Progenitor cell of endocrine pancreas (in vitro differentiated cells): ENCODE measurements around the gene TCOF1. TPM values are rescaled to one million over a fixed set of nuclear protein-coding genes. Genes with fewer than 3 reads are reported as not detected.

ENCODE experiments used
- DNase-seq: peaks from one replicate; pipeline ENCODE4 v3.0.0; 2021; ENCODE audit warnings: low spot score; ENCODE audit not compliant: unreplicated experiment
- H3K27ac Mint-ChIP-seq: 2 replicates; pipeline ENCODE4 v1.8.0; 2021; ENCODE audit warnings: mild to moderate bottlenecking, moderate library complexity, mixed read lengths
- H3K27me3 Mint-ChIP-seq: 2 replicates; pipeline ENCODE4 v1.8.0; 2021; ENCODE audit warnings: mixed read lengths
- H3K36me3 Mint-ChIP-seq: 2 replicates; pipeline ENCODE4 v1.8.0; 2022; ENCODE audit warnings: mixed read lengths; ENCODE audit not compliant: insufficient read depth
- H3K4me1 Mint-ChIP-seq: 2 replicates; pipeline ENCODE4 v1.8.0; 2021; ENCODE audit warnings: low read depth, mixed read lengths
- H3K4me3 Mint-ChIP-seq: 2 replicates; pipeline ENCODE4 v1.8.0; 2021; ENCODE audit warnings: low read depth, mild to moderate bottlenecking, moderate library complexity, mixed read lengths
- H3K9me3 Mint-ChIP-seq: 2 replicates; pipeline ENCODE4 v1.8.0; 2021; ENCODE audit warnings: low read depth, mixed read lengths
- total RNA-seq: library from RNA; stranded (reverse); gene quantifications from 2 replicates; pipeline ENCODE4 v1.2.1, GENCODE V29; 2021
- TF ChIP-seq, protein P1 (sequence below): fragments of 200-600 bp; sonication (generic); IDR thresholded peaks from one replicate; pipeline ENCODE4 v1.5.0; 2021; ENCODE audit warnings: antibody characterized with exemption, mild to moderate bottlenecking; ENCODE audit not compliant: unreplicated experiment

The TCOF1 gene
- total RNA-seq, 1 donor from 2014 or later = 58.9 TPM

DNA sequence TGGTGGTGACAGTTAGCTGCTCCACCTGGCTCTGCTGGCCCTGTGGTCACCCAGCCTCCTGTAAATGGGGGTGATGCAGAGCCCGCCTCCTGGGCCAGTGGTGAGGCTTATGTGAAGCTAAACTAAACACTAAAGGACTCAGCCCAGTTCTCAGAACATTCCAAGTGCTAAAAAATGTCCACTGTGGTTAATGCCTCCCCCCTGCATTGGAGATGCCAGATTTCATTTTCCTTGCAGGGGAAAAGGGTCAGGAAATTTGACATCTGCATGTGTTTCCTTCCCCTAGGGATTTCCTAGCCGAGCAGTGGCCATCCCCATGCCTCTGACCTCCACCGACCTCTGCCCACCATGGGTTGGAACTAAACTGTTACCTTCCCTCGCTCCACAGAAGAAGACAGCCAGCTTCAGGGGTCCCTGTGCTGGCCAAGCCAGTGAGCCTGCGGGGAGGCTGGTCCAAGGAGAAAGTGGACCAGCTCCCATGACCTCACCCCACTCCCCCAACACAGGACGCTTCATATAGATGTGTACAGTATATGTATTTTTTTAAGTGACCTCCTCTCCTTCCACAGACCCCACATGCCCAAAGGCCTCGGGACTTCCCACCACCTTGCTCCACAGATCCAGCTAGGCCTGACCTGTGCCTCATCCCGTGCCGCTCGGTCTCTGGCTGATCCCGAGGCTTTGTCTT lies 42.2 kb downstream of the TCOF1 start:
- peaks cover 13% of the 10 kb centered on the region for H3K36me3 Mint-ChIP-seq
- DNase-seq = no peak
- H3K9me3 Mint-ChIP-seq = no peaks in the 10 kb centered on the region
- TF ChIP-seq, protein P1, sequence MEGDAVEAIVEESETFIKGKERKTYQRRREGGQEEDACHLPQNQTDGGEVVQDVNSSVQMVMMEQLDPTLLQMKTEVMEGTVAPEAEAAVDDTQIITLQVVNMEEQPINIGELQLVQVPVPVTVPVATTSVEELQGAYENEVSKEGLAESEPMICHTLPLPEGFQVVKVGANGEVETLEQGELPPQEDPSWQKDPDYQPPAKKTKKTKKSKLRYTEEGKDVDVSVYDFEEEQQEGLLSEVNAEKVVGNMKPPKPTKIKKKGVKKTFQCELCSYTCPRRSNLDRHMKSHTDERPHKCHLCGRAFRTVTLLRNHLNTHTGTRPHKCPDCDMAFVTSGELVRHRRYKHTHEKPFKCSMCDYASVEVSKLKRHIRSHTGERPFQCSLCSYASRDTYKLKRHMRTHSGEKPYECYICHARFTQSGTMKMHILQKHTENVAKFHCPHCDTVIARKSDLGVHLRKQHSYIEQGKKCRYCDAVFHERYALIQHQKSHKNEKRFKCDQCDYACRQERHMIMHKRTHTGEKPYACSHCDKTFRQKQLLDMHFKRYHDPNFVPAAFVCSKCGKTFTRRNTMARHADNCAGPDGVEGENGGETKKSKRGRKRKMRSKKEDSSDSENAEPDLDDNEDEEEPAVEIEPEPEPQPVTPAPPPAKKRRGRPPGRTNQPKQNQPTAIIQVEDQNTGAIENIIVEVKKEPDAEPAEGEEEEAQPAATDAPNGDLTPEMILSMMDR = no peak
- H3K27me3 Mint-ChIP-seq = no peaks in the 10 kb centered on the region
- no peaks in the 10 kb centered on the region for H3K4me1 Mint-ChIP-seq
- H3K27ac Mint-ChIP-seq = no peak overlapping the region
- no peak overlapping the region for H3K4me3 Mint-ChIP-seq

DNA sequence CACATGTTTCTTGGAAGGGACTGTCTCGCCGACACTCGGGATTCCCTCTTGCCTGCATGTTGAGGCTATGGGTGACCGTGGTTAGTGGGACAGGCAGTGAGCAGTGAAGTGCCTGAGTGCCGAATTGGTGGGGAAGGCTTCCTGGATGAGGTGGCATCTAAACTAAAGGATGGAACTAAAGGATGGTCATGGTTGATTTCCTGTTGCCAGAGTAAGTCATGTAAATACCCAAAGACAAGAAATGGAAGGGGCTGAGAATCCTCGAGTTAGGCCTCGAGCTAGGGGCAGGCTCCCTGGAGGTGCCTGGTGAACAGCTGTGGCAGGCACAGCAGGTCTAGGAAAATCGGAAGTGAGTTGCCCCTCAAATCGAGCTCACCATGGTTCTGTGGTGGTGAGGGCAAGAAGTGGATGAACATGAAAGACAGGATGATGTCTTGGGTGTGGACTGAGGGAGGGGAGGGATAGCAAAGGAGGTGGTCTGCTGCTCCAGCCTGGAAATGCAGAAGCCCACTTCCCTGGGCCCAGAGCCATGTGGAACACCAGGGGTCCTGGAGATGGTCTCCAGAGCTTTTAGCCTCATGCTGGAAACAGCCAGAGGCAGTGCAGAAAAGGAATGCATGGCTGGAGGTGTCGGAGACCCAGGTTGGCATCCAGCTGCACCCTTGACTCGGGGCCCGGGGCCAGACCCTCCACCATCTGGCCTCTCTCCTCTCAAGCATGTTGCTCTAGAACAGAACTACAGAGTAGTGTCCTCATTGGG lies 43.0 kb downstream of the TCOF1 start:
- H3K27ac Mint-ChIP-seq = no peak overlapping the region
- H3K27me3 Mint-ChIP-seq = no peaks in the 10 kb centered on the region
- no peaks in the 10 kb centered on the region for H3K4me1 Mint-ChIP-seq
- DNase-seq = no peak
- peaks cover 13% of the 10 kb centered on the region for H3K36me3 Mint-ChIP-seq
- H3K9me3 Mint-ChIP-seq = no peaks in the 10 kb centered on the region
- no peak overlapping the region for H3K4me3 Mint-ChIP-seq
- TF ChIP-seq, protein P1 = no peak

- no peaks in the 10 kb centered on the region for H3K9me3 Mint-ChIP-seq
- peaks cover 13% of the 10 kb centered on the region for H3K36me3 Mint-ChIP-seq
- H3K27me3 Mint-ChIP-seq = no peaks in the 10 kb centered on the region
- DNase-seq = no peak
- TF ChIP-seq, protein P1 = no peak
- H3K4me3 Mint-ChIP-seq = no peak overlapping the region
- H3K4me1 Mint-ChIP-seq = no peaks in the 10 kb centered on the region
- peak overlapping the region; percentile 67 for H3K27ac Mint-ChIP-seq
Measured at GRCh38 chr5:150401076-150401375, 43.5 kb downstream of the TCOF1 start.

DNA sequence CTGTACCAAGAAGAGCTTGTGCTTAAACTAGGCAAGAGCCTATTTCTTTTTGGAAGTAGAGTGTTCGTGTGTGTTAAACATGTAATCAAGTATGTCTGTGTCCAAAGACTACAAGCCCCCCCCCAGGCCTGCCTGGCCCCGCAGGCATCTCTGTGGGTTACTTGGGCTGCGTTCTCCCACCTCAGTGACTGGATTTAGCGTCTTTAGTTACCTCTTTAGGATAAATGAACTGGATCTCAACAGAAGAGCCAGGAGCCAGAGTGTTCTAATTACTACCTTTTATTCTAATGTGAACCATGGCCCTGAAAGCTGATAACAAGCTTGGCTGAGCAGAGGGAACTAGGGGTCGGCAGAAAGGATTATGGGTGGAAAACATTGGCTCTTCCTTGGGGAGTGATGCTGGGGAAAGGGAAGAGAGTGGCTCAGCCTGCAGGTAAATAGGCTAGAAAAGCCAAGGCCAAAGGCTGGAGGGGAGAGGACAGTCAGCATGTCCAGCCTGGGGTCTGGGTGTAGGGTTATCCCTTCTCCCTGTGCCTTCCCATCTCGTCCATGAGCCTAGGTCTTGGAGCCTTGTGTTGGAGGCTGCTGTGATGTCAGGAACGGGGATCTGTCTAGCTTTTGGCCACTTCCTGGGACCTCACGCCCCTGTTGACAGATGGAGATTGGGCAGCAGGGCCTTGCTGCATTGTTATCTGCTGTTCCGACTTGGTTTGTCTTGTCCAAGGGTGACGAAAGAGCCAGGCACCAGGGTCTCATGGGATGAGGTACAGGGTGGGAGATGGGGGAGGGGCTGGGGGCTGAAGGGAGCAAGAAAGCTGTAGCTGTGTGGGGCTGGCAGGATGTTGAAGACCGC lies 44.1 kb downstream of the TCOF1 start:
- Mint-ChIP-seq H3K4me1 (no peaks in the 10 kb centered on the region), H3K27me3 (no peaks in the 10 kb centered on the region), H3K27ac (peak overlapping the region; percentile 67), H3K4me3 (no peak overlapping the region), H3K36me3 (peaks cover 13% of the 10 kb centered on the region), H3K9me3 (no peaks in the 10 kb centered on the region)
- no peak for DNase-seq
- TF ChIP-seq, protein P1 = no peak

DNA sequence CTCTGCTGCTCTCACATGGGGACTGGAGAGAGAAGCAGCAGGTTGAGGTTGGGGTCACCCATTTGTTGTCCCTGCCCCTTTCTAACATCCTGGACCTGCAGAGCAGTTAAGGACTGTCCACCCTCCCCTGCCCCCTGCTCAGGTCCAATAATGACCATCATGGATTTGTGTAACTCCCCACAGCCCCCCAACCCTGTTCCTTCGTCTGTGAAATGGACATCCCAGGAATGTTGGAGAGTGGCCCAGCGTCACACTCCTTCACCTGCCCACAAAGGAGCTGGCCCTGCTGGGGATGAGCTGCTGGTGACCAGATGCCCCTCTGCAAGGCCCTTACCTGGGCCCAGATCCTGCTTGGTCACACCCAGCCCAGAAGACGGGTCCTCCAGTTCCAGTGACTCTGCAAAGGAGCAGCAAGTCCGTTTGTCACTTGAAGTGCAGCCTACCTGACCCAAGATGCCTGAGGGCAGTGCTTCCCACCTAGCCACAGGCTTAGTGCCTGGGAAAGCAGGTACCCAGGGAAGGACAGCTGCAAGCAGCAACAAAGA lies 44.8 kb downstream of the TCOF1 start:
- TF ChIP-seq, protein P1 = no peak
- H3K27me3 Mint-ChIP-seq = no peaks in the 10 kb centered on the region

More for the DNA sequence above, 44.8 kb downstream of the TCOF1 start:
- Mint-ChIP-seq H3K4me1 (no peaks in the 10 kb centered on the region), H3K27ac (no peak overlapping the region), H3K9me3 (no peaks in the 10 kb centered on the region), H3K4me3 (no peak overlapping the region), H3K36me3 (peaks cover 13% of the 10 kb centered on the region)
- DNase-seq = no peak
